ENCODE results near the gene C1orf56. TPM values are rescaled to one million over a fixed set of nuclear protein-coding genes. Genes with fewer than 3 reads are reported as not detected.

Gene C1orf56
- total RNA-seq, 1 donor from 2014 or later = 5.2 TPM

DNA sequence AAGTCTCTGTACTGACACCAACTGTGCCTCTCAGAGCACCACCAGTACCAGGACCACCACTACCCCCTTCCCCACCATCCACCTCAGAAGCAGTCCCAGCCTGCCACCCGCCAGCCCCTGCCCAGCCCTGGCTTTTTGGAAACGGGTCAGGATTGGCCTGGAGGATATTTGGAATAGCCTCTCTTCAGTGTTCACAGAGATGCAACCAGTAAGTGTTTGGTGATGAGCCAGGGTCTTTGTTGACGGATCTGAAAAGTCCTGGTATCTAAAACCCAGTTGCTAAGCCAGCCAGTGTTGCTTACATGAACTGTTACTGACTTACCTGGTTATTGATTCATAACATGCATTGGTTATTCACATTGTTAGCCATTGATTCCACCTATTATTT, 1.1 kb downstream of the C1orf56 start:
- DNase-seq (ENCODE audit: extremely low spot score in 2 of 2) = no peak
- Histone ChIP-seq H3K9me3 (no peaks in the 10 kb centered on the region), H3K4me1 (peaks cover 22% of the 10 kb centered on the region), H3K36me3 (peaks cover 0 to 19% of the 10 kb centered on the region in 2 donors), H3K27ac (peak overlapping the region; percentile 93), H3K27me3 (no peaks in the 10 kb centered on the region), H3K4me3 (peak overlapping the region; percentile 72 to 85)
- TF ChIP-seq POLR2AphosphoS5 (IDR thresholded peaks at IDR 0.05; ENCODE audit: insufficient read depth in 1 of 2, low read depth in 1 of 2) (no peak), CTCF (IDR thresholded peaks at IDR 0.05) (peak in 1 of 3 experiments; percentile 51)
- intact Hi-C loops (cut with DNase I) = no loop called here

- H3K36me3 ChIP-seq = peaks cover 1 to 27% of the 10 kb centered on the region in 2 donors
- peaks cover 22% of the 10 kb centered on the region for H3K4me1 ChIP-seq
- no peak overlapping the region for H3K27ac ChIP-seq
- DNase-seq (ENCODE audit: extremely low spot score in 2 of 2) = no peak
- intact Hi-C loops (cut with DNase I) = no loop called here
- H3K4me3 ChIP-seq = no peak overlapping the region
- H3K27me3 ChIP-seq = no peaks in the 10 kb centered on the region
- TF ChIP-seq CTCF (IDR thresholded peaks at IDR 0.05) (no peak), POLR2AphosphoS5 (IDR thresholded peaks at IDR 0.05; ENCODE audit: insufficient read depth in 1 of 2, low read depth in 1 of 2) (no peak), POLR2A (IDR thresholded peaks at IDR 0.05) (no peak)
- H3K9me3 ChIP-seq = no peaks in the 10 kb centered on the region
Observed at GRCh38 chr1:151049458-151049857, 1.9 kb downstream of the C1orf56 start.

DNA sequence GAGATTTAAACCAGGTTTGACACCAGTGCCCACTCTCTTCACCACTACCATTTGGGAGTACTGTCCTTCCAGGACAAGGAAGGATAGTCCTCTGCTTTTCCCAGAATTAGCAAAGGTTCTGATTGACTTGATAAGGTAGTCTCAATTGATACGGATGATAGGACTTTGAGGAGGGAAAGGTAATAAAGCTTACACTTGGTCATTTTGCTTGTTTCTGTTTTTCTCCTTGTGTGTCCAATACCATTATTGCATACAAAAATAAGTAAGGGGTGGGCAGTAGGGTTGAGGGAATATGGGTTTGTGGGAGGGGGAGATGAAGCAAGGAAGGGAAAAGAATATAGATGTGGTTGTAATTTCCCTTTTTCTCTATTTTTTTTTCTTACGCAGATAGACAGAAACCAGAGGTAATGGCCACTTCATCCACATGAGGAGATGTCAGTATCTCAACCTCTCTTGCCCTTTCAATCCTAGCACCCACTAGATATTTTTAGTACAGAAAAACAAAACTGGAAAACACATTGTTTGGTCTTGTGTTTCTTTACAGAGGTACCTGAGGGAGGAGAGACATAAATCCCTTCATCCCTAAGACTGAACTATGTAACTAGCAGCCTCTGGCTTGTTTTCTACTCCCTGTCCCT, 2.6 kb downstream of the C1orf56 start:
- TF ChIP-seq CTCF (IDR thresholded peaks at IDR 0.05) (no peak), POLR2AphosphoS5 (IDR thresholded peaks at IDR 0.05; ENCODE audit: insufficient read depth in 1 of 2, low read depth in 1 of 2) (no peak), POLR2A (IDR thresholded peaks at IDR 0.05) (no peak)
- intact Hi-C loops (cut with DNase I) = no loop called here
- Histone ChIP-seq H3K36me3 (peaks cover 4 to 34% of the 10 kb centered on the region in 2 donors), H3K4me3 (no peak overlapping the region), H3K9me3 (no peaks in the 10 kb centered on the region), H3K4me1 (peaks cover 25% of the 10 kb centered on the region), H3K27me3 (no peaks in the 10 kb centered on the region), H3K27ac (no peak overlapping the region)
- DNase-seq (ENCODE audit: extremely low spot score in 2 of 2) = no peak

- Histone ChIP-seq H3K27me3 (no peaks in the 10 kb centered on the region), H3K4me3 (no peak overlapping the region), H3K27ac (no peak overlapping the region), H3K4me1 (peaks cover 38% of the 10 kb centered on the region), H3K9me3 (no peaks in the 10 kb centered on the region), H3K36me3 (peaks cover 4 to 40% of the 10 kb centered on the region in 2 donors)
- intact Hi-C loops (cut with DNase I) = no loop called here
- DNase-seq (ENCODE audit: extremely low spot score in 2 of 2) = no peak
- TF ChIP-seq POLR2AphosphoS5 (IDR thresholded peaks at IDR 0.05; ENCODE audit: insufficient read depth in 1 of 2, low read depth in 1 of 2) (no peak), POLR2A (IDR thresholded peaks at IDR 0.05) (no peak), CTCF (IDR thresholded peaks at IDR 0.05) (no peak)
Observed at GRCh38 chr1:151051356-151052009, 3.9 kb downstream of the C1orf56 start.

DNA sequence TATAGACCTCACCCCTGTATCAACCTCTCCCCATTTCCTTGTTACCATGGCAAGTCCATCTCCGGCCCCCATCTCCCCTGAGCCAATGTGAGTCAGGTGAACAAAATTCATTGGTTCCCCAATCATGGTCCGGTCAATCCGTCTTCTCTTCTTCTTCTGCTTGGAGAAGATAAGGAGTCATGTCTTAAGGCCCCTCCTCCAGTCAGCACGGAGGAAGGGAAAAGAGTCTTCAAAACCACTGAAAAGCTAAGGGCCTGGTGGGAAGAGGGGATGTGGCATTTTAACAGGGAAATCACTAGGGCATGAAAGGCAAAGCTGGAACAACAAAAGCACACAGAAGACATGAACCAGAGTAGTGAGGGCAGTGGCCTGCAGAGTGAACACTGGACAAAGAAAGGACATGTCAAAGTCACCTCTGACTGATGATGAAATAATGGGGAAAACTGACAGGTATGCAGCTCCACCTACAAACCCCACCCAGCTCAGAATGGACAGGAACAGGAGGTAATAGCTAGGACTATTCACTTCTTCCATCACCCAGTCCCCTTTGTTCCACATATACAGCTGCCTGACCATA, 7.5 kb downstream of the C1orf56 start:
- no peak for DNase-seq (ENCODE audit: extremely low spot score in 2 of 2)
- H3K27ac ChIP-seq = peak overlapping the region; percentile 90
- H3K4me3 ChIP-seq = no peak overlapping the region
- peaks cover 4 to 40% of the 10 kb centered on the region in 2 donors for H3K36me3 ChIP-seq
- no peak for TF ChIP-seq POLR2AphosphoS5 (IDR thresholded peaks at IDR 0.05; ENCODE audit: insufficient read depth in 1 of 2, low read depth in 1 of 2)
- no peak for TF ChIP-seq POLR2A (IDR thresholded peaks at IDR 0.05)
- no peak for TF ChIP-seq CTCF (IDR thresholded peaks at IDR 0.05)
- intact Hi-C loops (cut with DNase I) = no loop called here
- H3K4me1 ChIP-seq = peaks cover 42% of the 10 kb centered on the region
- H3K27me3 ChIP-seq = no peaks in the 10 kb centered on the region
- H3K9me3 ChIP-seq = no peaks in the 10 kb centered on the region

Measured in vagina (tissue), 2 donors.